Heart left ventricle (tissue), 13 donors: Measurements from ENCODE around the gene SLC45A3.

Experiments used
- POLR2A ChIP-seq, 2 donors: fragments of 450-650 bp; IDR thresholded peaks; one replicate each; pipeline ENCODE4 v1.6.1; 2017; ENCODE audit warnings: antibody characterized with exemption in 2 of 2, mild to moderate bottlenecking in 2 of 2, moderate library complexity in 2 of 2
- TF ChIP-seq, protein P1 (sequence below), 12 donors: fragments of 200-600 bp; sonication (generic) in 4 of 12; IDR thresholded peaks; one replicate each; pipeline versions ENCODE4 v1.5.0 to v1.8.0; 2018 to 2022; ENCODE audit warnings: antibody characterized with exemption in 12 of 12, mild to moderate bottlenecking in 5 of 12
- donor health status: ischemic (EF 13 %, LVEDD 7.1; RV severe dilation, severe dysfunction).
- donor health status: DM: no; HTN: yes; CAD: no.
- donor health status: DM: no; HTN: no; CAD: no.
- donor health status: ischemic (EF 25% LVEDD 6.9; RV normal size, moderate dysfunction).
- donor health status: ischemic (EF 25% LVEDD 5.7; RV mildly dilated, moderate dysfunction).
- donor health status: ischemic (EF 35%, LVEDD 5.7; RV mildly dilated, moderate dysfunction).
- donor health status: nonischemic (EF 11% LVEDD 7.7; RV severe dilation, severe dysfunction).
- donor health status: DM: yes; HTN: yes; CAD: no.
- donor health status: PGD.
- donor health status: ischemic (EF 29% LVEDD 5.4; RV normal size, mild dysfunction).
- donor health status: nonischemic (EF 23%, LVEDD 6.1; RV moderate dilation, normal function).

DNA sequence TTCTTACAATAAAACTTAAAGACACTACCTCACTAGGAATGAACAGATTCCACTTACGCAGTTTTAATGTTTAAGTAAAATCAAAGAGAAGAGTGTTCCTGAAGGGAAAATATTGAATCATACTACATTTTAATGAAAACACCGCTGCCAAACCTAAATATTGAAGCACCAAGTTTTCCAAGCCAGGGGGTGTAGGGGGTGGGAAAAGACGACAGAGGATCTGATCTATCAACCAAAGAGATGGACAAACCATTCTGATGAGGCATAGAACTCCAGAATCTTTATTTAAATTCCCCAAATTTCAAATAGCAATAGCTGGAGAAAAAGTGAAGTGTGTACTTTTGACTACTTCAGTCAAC lies 49.7 kb downstream of the SLC45A3 start:
- TF ChIP-seq, protein P1, sequence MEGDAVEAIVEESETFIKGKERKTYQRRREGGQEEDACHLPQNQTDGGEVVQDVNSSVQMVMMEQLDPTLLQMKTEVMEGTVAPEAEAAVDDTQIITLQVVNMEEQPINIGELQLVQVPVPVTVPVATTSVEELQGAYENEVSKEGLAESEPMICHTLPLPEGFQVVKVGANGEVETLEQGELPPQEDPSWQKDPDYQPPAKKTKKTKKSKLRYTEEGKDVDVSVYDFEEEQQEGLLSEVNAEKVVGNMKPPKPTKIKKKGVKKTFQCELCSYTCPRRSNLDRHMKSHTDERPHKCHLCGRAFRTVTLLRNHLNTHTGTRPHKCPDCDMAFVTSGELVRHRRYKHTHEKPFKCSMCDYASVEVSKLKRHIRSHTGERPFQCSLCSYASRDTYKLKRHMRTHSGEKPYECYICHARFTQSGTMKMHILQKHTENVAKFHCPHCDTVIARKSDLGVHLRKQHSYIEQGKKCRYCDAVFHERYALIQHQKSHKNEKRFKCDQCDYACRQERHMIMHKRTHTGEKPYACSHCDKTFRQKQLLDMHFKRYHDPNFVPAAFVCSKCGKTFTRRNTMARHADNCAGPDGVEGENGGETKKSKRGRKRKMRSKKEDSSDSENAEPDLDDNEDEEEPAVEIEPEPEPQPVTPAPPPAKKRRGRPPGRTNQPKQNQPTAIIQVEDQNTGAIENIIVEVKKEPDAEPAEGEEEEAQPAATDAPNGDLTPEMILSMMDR (IDR thresholded peaks at IDR 0.05): no peak
- no peak for TF ChIP-seq POLR2A (IDR thresholded peaks at IDR 0.05)
